SJCRH30 (cell line): ENCODE results near the gene HECW1. TPM values are rescaled to one million over a fixed set of nuclear protein-coding genes. Genes with fewer than 3 reads are reported as not detected.
A peak's percentile ranks its signal among the peaks of the same experiment; 100 is the strongest.

Experiments
- DNase-seq, 2 experiments: peaks; one replicate each; pipeline ENCODE4 v3.0.0-alpha.2; 2015 to 2020
- H3K27ac ChIP-seq: fragments of 250-450 bp; sonication (Bioruptor Pico); 2 replicates; pipeline ENCODE4 v1.5.1; 2020; ENCODE audit warnings: mild to moderate bottlenecking, moderate library complexity
- H3K27me3 ChIP-seq: fragments of 250-450 bp; sonication (Bioruptor Pico); 2 replicates; pipeline ENCODE4 v1.5.1; 2020; ENCODE audit warnings: mild to moderate bottlenecking, moderate library complexity
- H3K36me3 ChIP-seq: fragments of 250-450 bp; sonication (Bioruptor Pico); 2 replicates; pipeline ENCODE4 v1.5.1; 2020; ENCODE audit warnings: mild to moderate bottlenecking, moderate library complexity
- H3K4me1 ChIP-seq: fragments of 250-450 bp; sonication (Bioruptor Pico); 2 replicates; pipeline ENCODE4 v1.5.1; 2020; ENCODE audit warnings: mild to moderate bottlenecking, moderate library complexity
- H3K4me3 ChIP-seq: fragments of 250-450 bp; sonication (Bioruptor Pico); 2 replicates; pipeline ENCODE4 v1.5.1; 2020; ENCODE audit warnings: mild to moderate bottlenecking, moderate library complexity
- H3K9me3 ChIP-seq: fragments of 250-450 bp; sonication (Bioruptor Pico); replicated peaks from 2 replicates; pipeline ENCODE4 v1.5.1; 2020; ENCODE audit warnings: mild to moderate bottlenecking, moderate library complexity
- total RNA-seq: library from RNA; depleted of rRNA; stranded (reverse); fragments of >200 nt; shearing (Covaris generic); gene quantifications from 2 replicates; pipeline ENCODE4 v1.2.3, GENCODE V29; 2014

The HECW1 gene
- total RNA-seq, 1 experiment from 2014 or later = not detected

DNA sequence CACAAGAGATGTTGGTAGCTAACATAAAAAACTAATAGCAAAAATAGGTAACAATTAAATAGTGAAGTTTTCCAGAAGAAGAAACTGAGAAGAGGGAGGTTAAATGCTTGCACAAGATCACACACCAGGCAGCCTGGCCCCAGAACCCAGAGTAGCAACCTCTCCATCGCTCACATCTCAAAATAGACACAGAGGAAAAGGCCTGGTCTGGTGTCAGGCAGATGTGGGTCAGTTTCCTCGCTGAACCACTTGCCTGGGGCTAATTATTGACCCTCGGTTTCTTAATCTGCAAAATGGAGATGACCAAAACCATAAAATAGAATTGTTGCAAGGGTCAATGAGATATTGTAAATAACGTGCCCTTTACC, 425.9 kb downstream of the HECW1 start:
- DNase-seq = no peak
- Histone ChIP-seq H3K27ac (no peak overlapping the region), H3K4me1 (peaks cover 13% of the 10 kb centered on the region), H3K27me3 (no peaks in the 10 kb centered on the region; the same call in 1 of the 2 replicates), H3K36me3 (no peaks in the 10 kb centered on the region), H3K4me3 (no peak overlapping the region), H3K9me3 (no peaks in the 10 kb centered on the region)

DNA sequence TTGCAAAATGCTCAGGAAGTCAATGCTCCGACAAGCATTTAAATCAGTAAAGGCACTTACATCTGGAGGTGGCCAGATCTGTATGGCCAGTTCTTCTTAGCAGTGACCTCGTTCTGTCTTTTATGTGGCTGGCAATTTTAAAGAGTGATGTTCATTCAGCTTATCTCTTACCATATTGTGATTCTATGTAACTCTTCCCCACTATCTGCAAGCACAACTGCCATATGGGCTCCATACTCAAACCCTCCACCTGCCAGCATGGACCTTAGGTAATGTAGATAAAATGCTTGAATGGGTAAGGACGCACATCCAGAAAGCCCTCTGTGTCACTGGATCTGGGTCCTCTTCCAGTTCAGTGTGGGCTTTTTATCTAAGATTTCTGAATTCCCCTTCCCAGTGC, 428.0 kb downstream of the HECW1 start:
- Histone ChIP-seq H3K4me1 (peaks cover 13% of the 10 kb centered on the region), H3K9me3 (no peaks in the 10 kb centered on the region), H3K4me3 (no peak overlapping the region), H3K27me3 (no peaks in the 10 kb centered on the region; the same call in 1 of the 2 replicates), H3K27ac (no peak overlapping the region), H3K36me3 (no peaks in the 10 kb centered on the region)
- no peak for DNase-seq

DNA sequence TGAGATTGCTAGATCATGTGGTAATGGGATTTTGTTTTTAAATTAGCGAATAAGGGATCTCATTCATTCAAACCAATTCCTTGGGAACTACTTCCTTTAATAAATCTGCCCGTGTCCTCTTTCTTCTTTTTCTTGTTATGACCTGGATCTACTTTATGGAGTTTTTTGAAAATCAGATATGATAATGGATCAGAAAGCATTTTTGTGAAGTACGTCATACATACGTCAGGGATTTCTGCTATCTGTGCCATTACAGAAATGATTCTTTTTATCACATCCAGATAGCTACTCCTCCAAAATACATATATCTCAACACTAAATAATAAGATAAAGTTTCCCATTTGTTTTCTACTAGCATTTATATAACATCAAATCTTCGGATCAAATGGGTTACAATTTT, 430.3 kb downstream of the HECW1 start:
- DNase-seq = no peak

DNA sequence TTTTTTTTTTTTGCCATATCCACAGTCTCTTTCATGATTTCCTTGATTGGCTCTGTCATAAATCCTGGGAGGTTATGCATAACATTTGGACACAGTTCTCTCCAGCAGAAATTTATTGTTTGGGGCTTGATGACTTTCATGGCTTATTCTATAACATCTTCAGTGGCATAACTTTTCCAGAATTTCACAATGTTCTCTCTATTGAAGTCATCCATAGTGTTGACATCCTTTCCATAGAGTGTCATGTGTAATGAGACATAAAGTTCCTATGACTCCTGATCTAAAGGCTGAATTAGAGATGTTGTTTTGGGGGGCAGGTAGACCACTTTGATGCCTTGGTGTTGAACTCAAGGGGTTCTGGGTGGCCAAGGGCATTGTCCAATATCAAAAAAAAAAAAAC, 433.8 kb downstream of the HECW1 start:
- Histone ChIP-seq H3K36me3 (no peaks in the 10 kb centered on the region), H3K27me3 (peaks cover 4% of the 10 kb centered on the region), H3K27ac (no peak overlapping the region), H3K4me3 (no peak overlapping the region), H3K9me3 (no peaks in the 10 kb centered on the region; the same call in 1 of the 2 replicates), H3K4me1 (no peaks in the 10 kb centered on the region)
- no peak for DNase-seq

More for the DNA sequence above, 430.3 kb downstream of the HECW1 start:
- no peaks in the 10 kb centered on the region for H3K36me3 ChIP-seq
- H3K9me3 ChIP-seq = no peaks in the 10 kb centered on the region
- no peaks in the 10 kb centered on the region; the same call in 1 of the 2 replicates for H3K27me3 ChIP-seq
- no peak overlapping the region for H3K4me3 ChIP-seq
- no peaks in the 10 kb centered on the region for H3K4me1 ChIP-seq
- H3K27ac ChIP-seq = no peak overlapping the region

DNA sequence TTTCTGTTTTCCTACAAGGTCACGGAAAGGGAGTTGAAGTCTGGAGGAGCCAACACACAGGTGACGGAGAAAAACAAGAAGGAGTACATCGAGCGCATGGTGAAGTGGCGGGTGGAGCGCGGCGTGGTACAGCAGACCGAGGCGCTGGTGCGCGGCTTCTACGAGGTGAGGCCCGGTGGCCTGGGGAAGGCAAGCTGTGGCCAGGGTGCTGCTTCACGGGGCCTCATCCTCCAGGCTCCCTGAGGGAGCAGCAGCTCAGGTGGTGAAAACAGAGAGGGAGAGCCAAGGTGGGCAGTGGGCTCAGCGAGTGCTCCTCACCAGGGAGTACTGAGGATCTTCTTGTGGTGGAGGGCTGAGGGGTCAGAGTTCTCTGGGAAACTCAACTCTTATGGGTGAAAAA, 438.0 kb downstream of the HECW1 start:
- H3K4me1 ChIP-seq = no peaks in the 10 kb centered on the region
- DNase-seq = no peak
- peaks cover 6% of the 10 kb centered on the region for H3K27me3 ChIP-seq
- no peak overlapping the region for H3K27ac ChIP-seq
- no peak overlapping the region for H3K4me3 ChIP-seq
- H3K9me3 ChIP-seq = no peaks in the 10 kb centered on the region; the same call in 1 of the 2 replicates
- H3K36me3 ChIP-seq = no peaks in the 10 kb centered on the region

DNA sequence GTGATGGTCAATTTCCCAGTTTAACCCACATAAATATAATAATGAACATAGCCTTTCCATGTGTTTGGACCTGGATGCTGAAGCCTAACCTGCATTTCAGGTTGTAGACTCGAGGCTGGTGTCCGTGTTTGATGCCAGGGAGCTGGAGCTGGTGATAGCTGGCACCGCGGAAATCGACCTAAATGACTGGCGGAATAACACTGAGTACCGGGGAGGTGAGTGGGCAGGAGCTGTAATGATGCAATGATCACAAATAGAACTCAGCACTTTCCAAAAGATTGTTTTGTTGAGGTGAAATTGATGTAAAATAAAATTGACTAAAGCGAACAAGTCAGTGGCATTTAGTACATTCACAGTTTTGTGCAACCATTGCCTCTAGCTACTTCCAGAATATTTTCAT, 439.7 kb downstream of the HECW1 start:
- H3K27ac ChIP-seq = no peak overlapping the region
- no peak for DNase-seq
- no peaks in the 10 kb centered on the region for H3K36me3 ChIP-seq
- peaks cover 6% of the 10 kb centered on the region for H3K27me3 ChIP-seq
- H3K9me3 ChIP-seq = no peaks in the 10 kb centered on the region; the same call in 1 of the 2 replicates
- no peaks in the 10 kb centered on the region for H3K4me1 ChIP-seq
- no peak overlapping the region for H3K4me3 ChIP-seq

DNA sequence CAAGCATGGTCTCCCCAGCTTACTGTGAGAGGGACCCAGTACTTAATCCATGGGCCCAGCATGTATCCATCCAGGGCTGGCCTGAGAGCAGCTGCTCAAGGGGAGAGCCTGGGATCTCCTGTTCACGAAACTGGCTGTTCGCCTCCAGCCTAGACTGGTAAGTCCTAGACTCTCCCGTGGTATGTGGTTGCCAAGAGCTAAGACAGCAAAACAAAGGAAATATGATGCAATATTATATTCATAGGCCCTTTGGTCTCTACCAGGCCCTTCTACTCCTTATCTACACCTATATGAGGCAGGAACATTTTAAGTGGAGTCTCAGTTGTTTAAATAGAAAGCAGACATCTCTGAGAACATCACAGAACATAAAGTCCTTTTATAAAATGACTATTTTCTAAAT, 441.6 kb downstream of the HECW1 start:
- no peak overlapping the region for H3K4me3 ChIP-seq
- H3K9me3 ChIP-seq = no peaks in the 10 kb centered on the region; the same call in 1 of the 2 replicates
- DNase-seq = no peak
- H3K4me1 ChIP-seq = no peaks in the 10 kb centered on the region
- no peaks in the 10 kb centered on the region for H3K36me3 ChIP-seq
- H3K27ac ChIP-seq = no peak overlapping the region
- peaks cover 5% of the 10 kb centered on the region for H3K27me3 ChIP-seq

DNA sequence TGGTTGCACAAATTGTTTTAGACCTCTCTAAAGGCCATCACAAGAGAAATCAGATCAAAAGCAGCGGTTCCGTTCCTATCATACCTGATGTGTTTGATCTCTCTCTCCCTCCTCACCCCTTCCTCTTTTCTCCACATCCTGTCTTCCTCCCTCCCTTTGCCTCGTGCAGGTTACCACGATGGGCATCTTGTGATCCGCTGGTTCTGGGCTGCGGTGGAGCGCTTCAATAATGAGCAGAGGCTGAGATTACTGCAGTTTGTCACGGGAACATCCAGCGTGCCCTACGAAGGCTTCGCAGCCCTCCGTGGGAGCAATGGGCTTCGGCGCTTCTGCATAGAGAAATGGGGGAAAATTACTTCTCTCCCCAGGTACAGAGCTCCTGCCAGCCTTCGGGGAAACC, 442.0 kb downstream of the HECW1 start:
- DNase-seq = no peak
- Histone ChIP-seq H3K27ac (no peak overlapping the region), H3K4me3 (no peak overlapping the region), H3K4me1 (no peaks in the 10 kb centered on the region), H3K9me3 (no peaks in the 10 kb centered on the region), H3K36me3 (no peaks in the 10 kb centered on the region), H3K27me3 (0 out of 2 replicates have a peak, but pooled peaks cover 2% of the 10 kb centered on the region)

DNA sequence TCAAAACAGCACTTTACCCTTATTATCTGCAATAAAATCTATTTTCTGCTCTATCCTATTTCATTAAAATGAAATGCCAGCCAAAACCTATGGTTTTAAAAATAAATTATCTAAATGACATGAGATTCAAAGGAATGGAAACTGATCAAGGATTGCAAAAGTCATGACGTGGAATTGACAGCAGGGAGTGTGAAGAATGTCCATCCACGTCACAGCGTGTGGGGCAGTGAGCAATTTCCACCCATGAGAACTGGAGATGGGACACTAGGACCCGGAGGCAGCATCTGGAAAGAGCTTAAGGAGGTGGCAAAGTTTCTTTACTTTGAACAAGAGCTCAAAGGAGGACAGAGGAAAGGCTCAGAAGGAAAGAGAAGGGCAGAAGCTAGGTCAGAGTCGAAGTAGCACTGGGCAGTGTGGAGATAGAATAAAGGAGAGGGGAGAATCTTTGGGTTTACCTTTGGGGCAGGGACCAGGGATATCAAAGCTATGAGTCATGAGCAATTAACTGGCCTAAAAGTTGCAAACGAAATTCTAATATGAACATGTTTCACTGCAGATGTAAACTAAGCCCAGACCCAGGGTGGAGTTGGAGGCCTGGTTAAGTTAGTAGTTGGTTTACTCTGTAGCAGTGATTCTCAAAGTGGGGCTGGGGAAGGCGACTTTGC, 445.5 kb downstream of the HECW1 start:
- no peaks in the 10 kb centered on the region for H3K9me3 ChIP-seq
- DNase-seq = no peak
- no peak overlapping the region for H3K27ac ChIP-seq
- H3K27me3 ChIP-seq = 0 out of 2 replicates have a peak, but pooled peaks cover 2% of the 10 kb centered on the region
- H3K4me1 ChIP-seq = no peaks in the 10 kb centered on the region
- H3K36me3 ChIP-seq = no peaks in the 10 kb centered on the region
- H3K4me3 ChIP-seq = no peak overlapping the region

DNA sequence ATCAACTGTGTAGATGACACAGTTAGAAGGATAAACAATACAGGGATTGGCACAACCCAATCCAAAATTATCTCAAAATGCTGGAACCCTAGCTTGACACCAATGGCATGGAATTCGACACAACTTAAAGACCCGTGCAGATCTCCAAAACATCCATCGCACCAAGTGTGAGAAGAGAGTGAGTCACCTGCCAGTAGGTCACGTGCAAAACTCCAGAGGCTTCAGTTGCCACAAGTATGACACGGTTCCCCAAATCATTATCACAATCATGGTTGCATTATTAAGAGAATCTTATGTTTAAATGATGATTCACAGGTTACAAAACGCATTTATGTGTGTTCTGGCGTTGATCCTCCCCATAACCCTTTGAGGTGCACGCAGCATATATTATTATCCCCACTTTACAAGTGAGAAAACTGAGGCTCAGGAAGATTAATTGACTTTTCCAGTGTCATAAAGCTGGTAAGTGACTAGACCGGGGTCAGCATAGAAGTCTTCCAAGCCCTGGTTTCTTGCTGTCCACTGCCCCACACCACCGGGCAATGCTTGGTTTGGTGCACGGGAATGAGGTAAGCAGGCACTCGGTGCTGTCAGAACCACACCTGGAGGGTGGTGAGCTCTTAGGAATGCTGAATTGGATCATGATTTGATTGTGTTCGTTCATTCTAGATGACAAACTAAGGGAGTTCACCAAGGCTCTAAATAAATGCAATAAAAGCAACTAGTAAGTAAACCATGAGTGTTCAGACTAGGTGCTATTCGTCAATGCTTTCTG, 446.9 kb downstream of the HECW1 start:
- H3K9me3 ChIP-seq = no peaks in the 10 kb centered on the region
- H3K4me3 ChIP-seq = no peak overlapping the region
- no peaks in the 10 kb centered on the region for H3K36me3 ChIP-seq
- DNase-seq = no peak
- no peaks in the 10 kb centered on the region for H3K4me1 ChIP-seq
- peaks cover 5% of the 10 kb centered on the region; the same call in 1 of the 2 replicates for H3K27me3 ChIP-seq
- H3K27ac ChIP-seq = no peak overlapping the region

DNA sequence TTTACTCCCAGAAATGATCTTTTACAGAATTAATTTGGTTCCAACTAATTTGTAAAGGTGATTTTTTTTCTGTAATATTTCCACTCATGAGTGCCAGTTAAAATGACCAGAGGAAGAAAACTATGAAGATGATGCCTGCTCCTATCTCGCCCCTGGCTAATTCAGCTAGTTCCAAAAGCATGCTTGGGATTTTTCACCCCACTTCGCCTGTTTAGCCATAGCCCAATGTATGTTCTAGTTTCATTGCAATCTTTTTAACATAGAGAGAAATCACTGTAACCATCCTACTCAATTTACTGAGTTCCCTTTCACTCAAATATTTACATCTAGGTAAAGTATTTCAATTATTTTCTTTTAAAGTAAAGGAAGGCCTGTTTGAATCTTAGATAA, 447.5 kb downstream of the HECW1 start:
- Histone ChIP-seq H3K27me3 (peaks cover 3% of the 10 kb centered on the region; the same call in 1 of the 2 replicates), H3K36me3 (no peaks in the 10 kb centered on the region), H3K4me1 (no peaks in the 10 kb centered on the region), H3K4me3 (no peak overlapping the region), H3K9me3 (no peaks in the 10 kb centered on the region), H3K27ac (no peak overlapping the region)
- DNase-seq = no peak

DNA sequence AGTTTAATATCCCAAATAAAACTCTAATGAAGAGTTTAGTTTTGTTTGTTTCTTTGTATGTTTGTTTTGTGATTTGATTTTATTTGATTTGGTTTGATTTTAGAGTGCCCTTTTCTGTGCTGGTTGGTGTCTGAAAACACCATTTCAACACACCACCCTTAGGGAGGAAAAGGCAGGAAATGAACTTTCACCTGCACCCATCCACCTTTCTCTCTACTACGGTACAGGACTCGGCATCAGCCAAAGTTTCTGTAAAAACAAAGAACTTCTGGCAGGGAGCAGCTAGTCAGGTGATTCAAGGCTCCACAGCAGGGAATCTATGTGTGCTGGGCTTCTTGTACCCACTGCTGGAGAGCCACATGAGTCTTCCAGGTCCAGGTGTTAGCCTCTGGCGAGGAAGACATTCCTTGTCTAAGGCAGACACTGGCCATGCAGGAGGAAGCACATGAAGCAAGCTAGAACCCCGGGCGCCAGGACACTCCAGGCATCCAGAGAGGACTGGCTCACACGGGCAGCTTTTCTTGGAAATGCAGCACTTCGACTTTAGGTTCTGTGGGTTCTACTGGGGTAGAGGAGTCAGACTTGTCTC, 448.4 kb downstream of the HECW1 start:
- Histone ChIP-seq H3K27ac (no peak overlapping the region), H3K4me1 (no peaks in the 10 kb centered on the region), H3K9me3 (no peaks in the 10 kb centered on the region), H3K27me3 (peaks cover 3% of the 10 kb centered on the region; the same call in 1 of the 2 replicates), H3K36me3 (no peaks in the 10 kb centered on the region), H3K4me3 (no peak overlapping the region)
- DNase-seq = no peak

DNA sequence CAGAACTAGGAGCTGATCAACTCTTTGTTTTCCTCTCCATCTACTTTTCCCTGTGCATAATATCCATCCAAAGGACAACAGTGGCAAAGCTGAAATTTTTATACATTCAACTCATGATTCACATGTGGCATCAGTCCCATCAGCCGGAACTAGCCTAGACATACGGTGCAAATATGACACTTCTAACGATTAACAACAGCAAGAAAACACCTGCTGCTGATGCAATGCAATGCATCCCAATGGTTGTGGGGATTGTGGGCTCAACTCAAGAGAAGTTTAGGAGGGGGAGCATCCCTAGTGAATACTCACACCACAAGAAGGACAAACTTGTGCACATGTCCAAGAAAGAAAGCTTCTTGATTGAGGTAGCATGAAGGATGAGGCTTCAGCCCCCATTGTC, 449.9 kb downstream of the HECW1 start:
- H3K4me3 ChIP-seq = no peak overlapping the region
- peaks cover 3% of the 10 kb centered on the region; the same call in 1 of the 2 replicates for H3K27me3 ChIP-seq
- no peaks in the 10 kb centered on the region for H3K9me3 ChIP-seq
- no peak for DNase-seq
- H3K27ac ChIP-seq = no peak overlapping the region
- H3K36me3 ChIP-seq = no peaks in the 10 kb centered on the region
- H3K4me1 ChIP-seq = no peaks in the 10 kb centered on the region

DNA sequence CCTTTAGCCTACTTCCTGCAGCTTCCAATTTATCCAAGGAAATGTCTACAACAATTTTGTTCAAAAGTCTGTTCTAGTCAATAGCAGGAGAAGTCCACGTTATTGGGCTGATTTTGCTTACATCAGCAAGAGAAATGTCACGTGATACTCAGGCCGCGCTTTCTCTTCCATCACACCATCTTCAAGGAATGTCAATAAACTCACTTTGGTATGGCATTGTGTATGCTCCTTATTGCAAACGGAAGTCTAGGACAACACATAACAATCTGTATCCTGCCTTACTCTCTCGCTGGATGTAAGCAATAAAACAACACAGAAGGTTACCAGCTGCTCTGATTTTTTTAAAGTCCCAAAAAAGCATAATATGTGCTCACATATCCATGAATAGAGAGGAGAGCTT, 453.3 kb downstream of the HECW1 start:
- peaks cover 3% of the 10 kb centered on the region; the same call in 1 of the 2 replicates for H3K27me3 ChIP-seq
- H3K9me3 ChIP-seq = no peaks in the 10 kb centered on the region
- no peaks in the 10 kb centered on the region for H3K36me3 ChIP-seq
- H3K4me3 ChIP-seq = no peak overlapping the region
- no peak overlapping the region for H3K27ac ChIP-seq
- DNase-seq = no peak
- no peaks in the 10 kb centered on the region for H3K4me1 ChIP-seq

DNA sequence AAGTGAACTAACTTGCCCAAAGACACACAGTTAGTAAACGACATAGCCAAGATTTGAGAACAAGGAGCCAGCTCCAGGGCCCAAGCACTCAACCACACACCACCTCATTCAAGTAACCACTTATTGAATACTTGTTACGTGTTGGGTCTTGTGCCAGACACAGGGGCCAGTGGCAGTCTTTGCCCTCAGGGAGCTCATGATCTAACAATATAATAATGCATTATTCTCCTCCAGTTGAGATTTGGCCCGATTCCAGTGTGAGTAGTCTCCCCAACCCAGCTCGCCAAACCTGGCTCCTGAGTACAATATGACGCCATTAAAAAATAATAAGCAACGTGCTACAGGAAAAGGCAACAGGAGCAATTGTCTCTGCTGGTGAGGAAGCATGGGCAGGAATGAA, 456.1 kb downstream of the HECW1 start:
- no peaks in the 10 kb centered on the region for H3K4me1 ChIP-seq
- no peak overlapping the region for H3K4me3 ChIP-seq
- no peaks in the 10 kb centered on the region for H3K9me3 ChIP-seq
- no peak overlapping the region for H3K27ac ChIP-seq
- H3K27me3 ChIP-seq = peaks cover 3% of the 10 kb centered on the region; the same call in 1 of the 2 replicates
- H3K36me3 ChIP-seq = no peaks in the 10 kb centered on the region
- peak; percentile 37 to 51 for DNase-seq
